GM19324 (cell line): ENCODE measurements around the gene MIPOL1.
"Not testable (repeated sequence)": the region's sequence is repeated elsewhere in the genome, so short reads cannot be mapped to it uniquely, and the experiment has no call there.

Source experiments
- ATAC-seq: cut with Tn5 transposase; IDR thresholded peaks from one replicate; pipeline ENCODE4 v1.9.1; 2021; ENCODE audit warnings: mild to moderate bottlenecking, moderate library complexity; ENCODE audit not compliant: unreplicated experiment, low FRiP score

The MIPOL1 gene

DNA sequence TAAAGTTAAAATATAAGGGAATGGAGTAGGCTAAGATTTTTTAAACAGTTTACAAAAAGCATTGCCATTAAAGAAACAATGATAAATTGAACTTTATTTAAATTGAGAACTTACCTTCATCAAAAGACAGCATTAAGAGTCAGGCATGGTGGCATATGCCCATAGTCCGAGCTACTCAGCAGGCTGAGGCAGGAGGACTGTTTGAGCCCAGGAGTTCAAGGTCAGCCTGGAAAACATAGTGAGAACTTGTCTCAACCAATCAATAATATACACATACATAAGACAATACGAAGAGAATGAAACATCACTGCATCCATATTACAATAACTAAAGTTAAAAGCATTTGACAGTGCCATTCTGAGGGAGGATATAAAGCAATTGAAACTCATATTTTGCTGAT lies 299.7 kb downstream of the MIPOL1 start:
- no peak for ATAC-seq

DNA sequence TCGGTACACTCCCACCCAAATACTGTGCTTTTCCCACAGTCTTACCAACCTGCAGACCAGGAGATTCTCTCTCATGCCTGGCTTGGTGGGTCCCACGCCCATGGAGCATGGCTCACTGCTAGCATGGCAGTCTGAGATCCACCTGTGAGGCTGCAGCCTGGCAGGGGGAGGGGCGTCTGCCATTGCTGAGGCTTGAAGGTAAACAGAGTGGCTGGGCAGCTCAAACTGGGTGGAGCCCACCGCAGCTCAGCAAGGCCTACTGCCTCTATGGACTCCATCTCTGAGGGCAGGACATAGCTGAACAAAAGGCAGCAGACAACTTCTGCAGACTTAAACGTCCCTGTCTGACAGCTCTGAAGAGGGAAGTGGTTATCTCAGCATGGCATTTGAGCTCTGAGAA lies 304.1 kb downstream of the MIPOL1 start:
- no peak for ATAC-seq

DNA sequence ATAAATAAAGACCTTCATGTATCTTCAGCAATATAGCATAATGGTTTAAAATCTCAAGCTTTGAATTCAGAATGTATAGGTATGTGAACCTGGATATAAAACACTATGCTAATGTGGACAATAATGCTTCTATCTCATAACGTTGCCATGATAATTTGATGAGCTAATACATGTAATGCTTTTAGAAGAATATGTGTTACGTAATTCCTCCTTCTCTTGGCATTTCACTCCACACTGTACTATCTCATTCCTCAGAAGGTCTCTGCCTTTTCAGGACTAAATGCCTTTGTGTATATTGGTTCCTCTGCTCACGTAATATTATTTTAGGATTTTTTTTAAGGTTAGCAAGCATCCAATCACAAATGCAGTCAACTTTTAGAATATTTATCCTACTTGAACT lies 310.8 kb downstream of the MIPOL1 start:
- no peak for ATAC-seq

DNA sequence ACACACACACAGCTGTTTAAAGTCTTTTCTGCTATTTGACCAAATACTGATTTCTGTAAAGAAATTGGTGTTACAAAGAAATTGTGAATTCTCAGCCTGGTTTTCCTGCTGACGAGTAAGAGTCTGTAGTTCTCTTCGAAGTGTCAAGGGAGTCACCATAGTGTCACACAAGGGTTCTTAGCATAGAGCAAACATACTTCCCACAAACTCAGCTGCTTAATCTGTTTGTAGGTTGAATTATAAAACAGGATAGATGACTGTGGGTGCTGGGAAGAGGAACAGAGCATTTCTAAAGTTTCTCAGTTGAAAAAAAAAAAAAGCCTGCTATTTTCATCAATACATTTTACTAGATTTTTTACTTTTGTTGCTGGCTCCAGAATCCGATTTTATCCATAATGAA lies 314.4 kb downstream of the MIPOL1 start:
- ATAC-seq, result no peak

DNA sequence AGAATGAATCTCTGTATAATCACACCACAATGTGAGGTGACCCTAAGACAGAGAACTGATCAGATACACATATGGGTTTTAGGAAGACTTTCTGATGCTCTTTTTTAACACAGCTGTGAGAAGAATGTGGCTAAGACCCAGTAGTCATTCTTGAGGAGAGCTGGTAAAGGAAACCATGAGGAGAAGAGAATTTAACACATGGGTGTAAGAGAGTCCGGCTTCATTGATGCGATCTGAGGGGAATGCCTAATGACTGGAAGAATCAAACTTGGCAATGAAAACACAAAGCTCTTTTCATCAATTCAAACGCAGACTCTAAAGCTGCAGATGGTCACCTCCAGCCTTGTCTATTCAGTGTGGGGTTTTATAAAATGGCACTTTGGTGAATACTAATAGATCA lies 318.0 kb downstream of the MIPOL1 start:
- ATAC-seq, result no peak

DNA sequence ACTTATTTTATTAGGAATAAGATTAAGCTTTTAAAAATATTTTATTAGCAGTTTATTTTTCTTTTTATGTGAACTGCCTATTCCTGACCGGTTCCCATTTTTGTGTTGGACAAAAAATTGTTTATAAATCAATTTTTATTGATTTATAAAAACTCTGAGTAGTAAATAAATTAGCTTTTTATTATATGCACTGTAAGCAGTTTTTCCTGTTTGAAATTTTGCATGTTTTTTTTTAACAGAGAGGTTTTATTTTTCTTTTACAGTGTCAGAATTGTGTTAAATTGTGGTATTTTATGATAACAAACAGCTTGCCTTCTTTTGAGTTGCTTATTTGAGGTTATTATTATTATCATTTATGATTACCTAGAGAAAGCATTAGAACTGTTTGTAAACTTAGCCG lies 329.3 kb downstream of the MIPOL1 start:
- no peak for ATAC-seq

DNA sequence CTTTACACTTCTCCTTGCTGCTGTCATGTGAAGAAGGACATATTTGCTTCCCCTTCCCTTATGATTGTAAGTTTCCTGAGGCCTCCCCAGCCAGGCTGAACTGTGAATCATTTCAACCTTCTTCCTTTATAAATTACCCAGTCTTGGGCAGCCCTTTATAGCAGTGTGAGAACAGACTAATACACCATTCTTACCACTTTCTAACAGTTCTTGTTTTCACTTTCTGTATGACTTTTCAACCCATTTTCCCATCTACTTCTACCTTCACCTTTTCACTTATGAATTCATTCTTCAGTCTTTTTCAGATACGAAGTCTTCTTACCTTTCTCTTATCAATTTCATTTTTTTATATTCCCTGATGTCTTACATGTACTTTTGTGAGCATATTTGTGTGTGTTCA lies 342.3 kb downstream of the MIPOL1 start:
- no peak for ATAC-seq

GRCh38 chr14:37544407-37544806 lies 346.7 kb downstream of the MIPOL1 start:
- no peak for ATAC-seq

DNA sequence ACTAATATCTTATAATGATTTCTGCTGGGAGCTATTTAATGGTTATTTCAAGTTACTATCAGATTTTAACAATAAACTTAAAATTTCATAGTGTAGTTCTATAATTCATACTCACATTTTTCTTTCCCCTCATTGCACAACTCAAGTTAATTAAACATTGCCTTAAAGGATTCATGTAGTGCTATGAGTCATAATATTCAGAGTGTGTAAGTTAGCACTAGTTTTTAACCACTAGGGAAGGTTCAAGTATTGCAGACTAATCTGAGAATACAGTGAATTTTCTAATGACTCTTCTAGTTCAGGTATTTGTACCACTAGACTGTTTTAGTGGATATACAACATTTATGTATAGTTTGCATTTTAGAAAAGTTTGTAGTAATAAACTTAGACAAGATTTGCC lies 347.4 kb downstream of the MIPOL1 start:
- no peak for ATAC-seq

DNA sequence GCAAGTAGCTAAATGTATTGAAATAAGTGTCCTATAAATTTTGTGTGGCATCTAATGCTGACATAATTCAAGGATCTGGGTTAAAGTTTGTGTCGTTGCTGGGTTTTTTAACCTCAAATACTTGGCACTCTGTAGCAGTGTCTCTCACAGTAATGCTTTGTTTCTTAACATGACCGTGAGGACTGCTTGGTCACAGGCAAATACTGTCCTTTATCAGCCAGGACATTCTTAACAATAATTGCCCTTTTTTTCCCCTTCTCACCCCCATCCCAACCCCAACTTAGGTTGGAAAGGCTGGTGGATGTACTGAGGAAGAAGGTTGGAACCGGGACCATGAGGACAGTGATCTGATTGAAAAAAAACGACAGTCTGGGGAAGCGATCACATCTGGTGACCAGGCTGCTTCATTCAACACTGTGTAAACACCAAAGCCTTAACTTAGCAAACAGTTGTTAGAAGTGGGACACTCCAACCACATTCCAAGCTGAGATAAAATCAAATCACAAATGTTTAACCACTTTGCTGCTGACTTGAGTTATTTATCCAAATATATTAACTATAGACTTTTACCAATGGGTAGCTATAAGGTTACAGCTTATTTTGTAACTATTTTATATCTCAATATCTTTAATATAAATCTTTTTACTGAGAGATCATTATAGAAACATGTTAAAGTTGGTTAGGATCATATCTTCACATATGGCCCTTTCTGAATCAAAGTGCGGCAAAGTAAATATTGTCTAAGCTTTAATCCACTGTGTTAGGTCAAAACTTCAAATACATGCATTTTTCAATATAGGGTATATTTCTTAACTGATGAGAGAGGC lies 349.1 kb downstream of the MIPOL1 start:
- ATAC-seq, result no peak

GRCh38 chr14:37550511-37550910 lies 352.8 kb downstream of the MIPOL1 start:
- no peak for ATAC-seq

DNA sequence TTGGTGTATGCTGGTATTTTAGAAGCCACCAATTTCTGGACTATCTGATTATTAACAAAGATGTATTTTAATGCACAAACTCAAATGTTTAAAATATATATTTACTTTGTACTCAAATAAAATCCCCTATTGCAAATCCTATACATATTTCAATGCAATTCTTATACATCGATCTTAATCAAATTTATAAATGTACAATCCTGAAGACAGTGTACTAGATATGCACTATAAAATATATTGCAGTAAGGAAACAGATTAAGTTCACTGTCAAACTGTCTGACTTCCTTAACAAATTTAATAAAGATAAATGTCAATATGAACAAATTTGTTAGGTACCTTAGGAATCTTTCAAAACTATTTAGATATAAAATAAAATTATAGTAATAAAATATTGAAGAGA lies 353.4 kb downstream of the MIPOL1 start:
- no peak for ATAC-seq

- ATAC-seq, result no peak
Measured at GRCh38 chr14:37553935-37554550, 356.3 kb downstream of the MIPOL1 start.

DNA sequence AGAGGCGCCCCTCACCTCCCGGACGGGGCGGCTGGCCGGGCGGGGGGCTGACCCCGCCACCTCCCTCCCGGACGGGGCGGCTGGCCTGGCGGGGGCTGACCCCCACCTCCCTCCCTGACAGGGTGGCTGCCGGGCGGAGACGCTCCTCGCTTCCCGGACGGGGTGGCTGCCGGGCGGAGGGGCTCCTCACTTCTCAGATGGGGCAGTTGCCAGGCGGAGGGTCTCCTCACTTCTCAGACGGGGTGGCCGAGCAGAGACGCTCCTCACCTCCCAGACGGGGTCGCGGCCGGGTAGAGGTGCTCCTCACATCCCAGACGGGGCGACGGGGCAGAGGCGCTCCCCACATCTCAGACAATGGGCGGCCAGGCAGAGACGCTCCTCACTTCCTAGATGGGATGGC lies 357.9 kb downstream of the MIPOL1 start:
- not testable (repeated sequence) for ATAC-seq

DNA sequence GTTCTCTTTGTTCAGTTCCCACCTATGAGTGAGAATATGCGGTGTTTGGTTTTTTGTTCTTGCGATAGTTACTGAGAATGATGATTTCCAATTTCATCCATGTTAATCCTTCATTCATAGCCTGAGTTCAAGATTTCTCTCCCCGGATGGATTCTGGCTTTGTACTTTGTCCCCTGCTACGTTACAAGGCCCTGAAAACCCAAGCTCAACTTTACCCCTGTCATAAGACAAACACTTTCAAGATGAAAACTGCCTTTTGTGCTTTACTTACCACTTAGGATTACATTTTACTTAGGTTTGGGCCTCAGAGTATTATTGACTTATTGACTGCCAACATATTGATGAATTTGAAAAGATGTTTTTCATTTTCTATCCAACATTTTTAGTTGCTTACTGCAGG lies 361.0 kb downstream of the MIPOL1 start:
- ATAC-seq, result no peak

DNA sequence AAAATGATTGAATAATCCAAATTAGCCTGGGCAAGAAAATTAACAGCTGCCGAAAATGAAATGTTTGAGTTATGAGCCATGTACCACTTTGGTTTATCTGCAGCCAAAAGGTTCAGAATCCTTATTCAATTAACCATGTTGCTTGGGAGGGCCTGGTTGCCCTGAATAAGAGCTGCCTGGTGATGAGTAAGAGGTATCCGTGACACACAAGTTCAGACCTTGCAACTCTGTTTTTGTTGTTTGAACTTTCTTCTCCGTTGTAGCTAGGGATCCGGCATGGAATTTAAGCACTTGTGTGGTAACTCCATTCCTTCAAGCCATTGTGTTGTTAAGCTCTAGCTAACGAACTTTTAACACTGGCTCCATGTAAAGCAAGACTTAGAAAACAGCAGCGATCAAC lies 361.6 kb downstream of the MIPOL1 start:
- no peak for ATAC-seq

- ATAC-seq, result no peak
Measured at GRCh38 chr14:37563189-37563588, 365.5 kb downstream of the MIPOL1 start.

GRCh38 chr14:37565550-37565949 lies 367.8 kb downstream of the MIPOL1 start:
- ATAC-seq, result no peak

GRCh38 chr14:37566811-37567371 lies 369.2 kb downstream of the MIPOL1 start:
- no peak for ATAC-seq

DNA sequence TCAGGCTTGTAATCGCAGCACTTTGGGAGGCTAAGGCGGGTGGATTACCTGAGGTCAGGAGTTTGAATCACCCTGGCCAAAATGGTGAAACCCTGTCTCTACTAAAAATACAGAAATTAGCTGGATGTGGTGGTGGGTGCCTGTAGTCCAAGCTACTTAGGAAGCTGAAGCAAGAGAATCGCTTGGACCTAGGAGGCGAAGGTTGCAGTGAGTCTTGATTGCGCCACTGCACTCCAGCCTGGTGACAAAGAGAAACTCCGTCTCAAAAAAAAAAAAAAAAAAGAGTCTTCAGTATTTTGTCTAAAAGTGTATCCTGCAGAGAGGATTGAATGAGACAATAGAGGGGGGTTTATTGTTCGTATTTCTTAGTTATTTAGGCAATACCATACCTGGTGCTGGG lies 372.0 kb downstream of the MIPOL1 start:
- no peak for ATAC-seq

- ATAC-seq, result no peak
Measured at GRCh38 chr14:37571391-37571790, 373.7 kb downstream of the MIPOL1 start.

- ATAC-seq, result no peak
Measured at GRCh38 chr14:37573356-37573755, 375.6 kb downstream of the MIPOL1 start.
